ENCODE measurements around the gene HAUS7.

- no peak for TF ChIP-seq ZNF512 (CRISPR knock-in tag; IDR thresholded peaks at IDR 0.05; ENCODE audit: borderline replicate concordance)
- no peak for TF ChIP-seq ERG (CRISPR knock-in tag; IDR thresholded peaks at IDR 0.05)
- TF ChIP-seq CTCF (IDR thresholded peaks at IDR 0.05) = no peak
- no peak for TF ChIP-seq ZNF317 (CRISPR knock-in tag; IDR thresholded peaks at IDR 0.05; ENCODE audit: borderline replicate concordance, low read depth)
- no peak for TF ChIP-seq PRDM15 (CRISPR knock-in tag; IDR thresholded peaks at IDR 0.05)
- TF ChIP-seq PREB (CRISPR knock-in tag; IDR thresholded peaks at IDR 0.05; ENCODE audit: borderline replicate concordance) = no peak
- no peak for TF ChIP-seq KAT7 (CRISPR knock-in tag; IDR thresholded peaks at IDR 0.05; ENCODE audit: borderline replicate concordance)
Measured at GRCh38 chrX:153477901-153478300, 7.5 kb upstream of the HAUS7 start.

All from WTC11 (cell line).